ENCODE data around the gene MGST2.

The MGST2 gene

DNA sequence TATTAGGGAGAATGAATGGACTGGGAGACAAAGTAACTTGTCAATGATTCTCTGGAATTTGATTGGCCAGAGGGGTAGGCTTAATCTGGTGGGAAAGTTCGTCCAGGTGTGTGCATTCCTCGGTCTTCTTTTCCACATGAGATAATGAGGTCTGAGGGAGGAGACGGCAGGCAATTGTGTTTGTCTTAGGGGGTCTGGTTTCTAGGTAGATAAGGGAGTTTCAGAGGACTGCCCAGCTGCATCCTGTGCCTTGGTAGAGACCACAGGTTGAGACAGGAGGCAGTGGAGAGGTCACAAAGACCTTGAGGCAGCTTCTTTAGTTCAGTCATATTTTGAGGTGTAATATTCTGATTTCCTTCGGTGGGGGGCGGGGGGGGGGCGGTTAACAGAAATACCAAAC lies 4.3 kb downstream of the MGST2 start:
- H3K4me3 ChIP-seq, result no peak overlapping the region
- DNase-seq (ENCODE audit: low read depth, low spot score), result no peak
- H3K27ac ChIP-seq, result no peak overlapping the region
- no peak for TF ChIP-seq EZH2 (IDR thresholded peaks at IDR 0.05)
- no peak for TF ChIP-seq FOXP2 (optimal IDR thresholded peaks at IDR 0.05; ENCODE audit: control extremely low read depth, extremely low read length, insufficient read depth)
- no peak for TF ChIP-seq POLR2AphosphoS5 (IDR thresholded peaks at IDR 0.05; ENCODE audit: borderline replicate concordance, low read depth, low read length)
- H3K36me3 ChIP-seq (ENCODE audit: insufficient read depth, low read length), result no peaks in the 10 kb centered on the region
- H3K9me3 ChIP-seq (ENCODE audit: low read depth, low read length), result no peaks in the 10 kb centered on the region
- H3K9ac ChIP-seq (ENCODE audit: insufficient read length), result no peak overlapping the region

DNA sequence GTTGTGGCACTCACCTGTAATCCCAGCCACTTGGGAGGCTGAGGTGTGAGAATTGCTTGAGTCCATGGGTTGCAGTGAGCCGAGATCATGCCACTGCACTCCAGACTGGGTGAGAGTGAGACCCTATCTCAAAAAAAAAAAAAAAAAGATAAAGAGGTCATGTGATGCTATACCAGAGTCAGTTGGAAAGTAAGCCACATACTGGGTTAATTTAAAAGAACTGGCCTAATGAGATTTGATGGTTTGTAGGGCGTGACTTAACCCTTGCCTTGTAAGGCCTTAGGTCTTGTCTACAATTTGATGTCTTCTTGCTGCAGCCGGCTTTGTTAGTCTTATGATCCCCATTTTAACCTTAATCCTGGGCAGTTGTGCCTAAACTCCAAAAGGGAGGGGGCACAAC lies 5.2 kb downstream of the MGST2 start:
- TF ChIP-seq EZH2 (IDR thresholded peaks at IDR 0.05), result no peak
- no peak for TF ChIP-seq POLR2AphosphoS5 (IDR thresholded peaks at IDR 0.05; ENCODE audit: borderline replicate concordance, low read depth, low read length)
- no peak for TF ChIP-seq FOXP2 (optimal IDR thresholded peaks at IDR 0.05; ENCODE audit: control extremely low read depth, extremely low read length, insufficient read depth)
- H3K9ac ChIP-seq (ENCODE audit: insufficient read length), result no peak overlapping the region
- H3K36me3 ChIP-seq (ENCODE audit: insufficient read depth, low read length), result no peaks in the 10 kb centered on the region
- H3K4me3 ChIP-seq, result no peak overlapping the region
- DNase-seq (ENCODE audit: low read depth, low spot score), result no peak
- no peak overlapping the region for H3K27ac ChIP-seq
- H3K9me3 ChIP-seq (ENCODE audit: low read depth, low read length), result no peaks in the 10 kb centered on the region

DNA sequence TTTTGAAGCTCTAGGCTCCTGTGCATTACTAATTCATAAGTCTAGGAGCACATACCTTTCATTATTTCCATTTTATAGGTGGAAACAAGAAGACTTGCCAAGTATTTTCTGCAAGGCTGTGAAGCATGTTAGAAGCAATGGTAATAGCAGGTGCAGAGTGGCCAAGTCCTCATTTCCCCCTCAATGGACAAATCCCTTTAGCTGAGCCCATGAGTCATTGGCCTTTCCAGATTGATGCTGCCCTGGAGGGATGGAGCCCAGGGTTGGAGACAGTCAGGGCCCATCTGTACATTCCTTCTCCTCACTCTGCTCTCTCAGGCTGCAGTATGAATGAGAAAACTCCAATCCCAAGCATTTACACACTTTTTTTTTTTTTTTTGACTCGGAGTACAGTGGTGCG lies 6.6 kb downstream of the MGST2 start:
- TF ChIP-seq EZH2 (IDR thresholded peaks at IDR 0.05) (no peak), POLR2AphosphoS5 (IDR thresholded peaks at IDR 0.05; ENCODE audit: borderline replicate concordance, low read depth, low read length) (no peak), FOXP2 (optimal IDR thresholded peaks at IDR 0.05; ENCODE audit: control extremely low read depth, extremely low read length, insufficient read depth) (no peak)
- no peaks in the 10 kb centered on the region for H3K9me3 ChIP-seq (ENCODE audit: low read depth, low read length)
- H3K27ac ChIP-seq, result no peak overlapping the region
- H3K9ac ChIP-seq (ENCODE audit: insufficient read length), result no peak overlapping the region
- no peak for DNase-seq (ENCODE audit: low read depth, low spot score)
- H3K4me3 ChIP-seq, result no peak overlapping the region
- no peaks in the 10 kb centered on the region for H3K36me3 ChIP-seq (ENCODE audit: insufficient read depth, low read length)

DNA sequence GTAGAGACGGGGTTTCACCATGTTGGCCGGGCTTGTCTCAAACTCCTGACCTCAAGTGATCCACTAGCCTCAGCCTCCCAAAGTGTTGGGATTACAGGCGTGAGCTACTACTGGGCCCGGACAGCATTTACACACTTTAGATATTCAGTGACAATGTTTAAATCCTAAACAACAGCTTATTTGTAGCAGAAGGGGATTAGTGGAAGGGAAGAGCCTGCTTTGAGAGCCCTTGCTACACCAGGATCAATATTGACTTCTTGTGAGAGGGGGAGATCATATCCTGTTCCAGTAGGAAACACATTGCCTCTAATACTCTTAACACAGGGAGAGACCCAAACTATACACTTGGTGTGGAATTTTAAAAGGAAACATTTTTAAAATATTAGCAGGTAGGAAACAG lies 7.1 kb downstream of the MGST2 start:
- Histone ChIP-seq H3K36me3 (ENCODE audit: insufficient read depth, low read length) (no peaks in the 10 kb centered on the region), H3K9me3 (ENCODE audit: low read depth, low read length) (no peaks in the 10 kb centered on the region), H3K27ac (no peak overlapping the region), H3K4me3 (no peak overlapping the region), H3K9ac (ENCODE audit: insufficient read length) (no peak overlapping the region)
- DNase-seq (ENCODE audit: low read depth, low spot score), result no peak
- TF ChIP-seq FOXP2 (optimal IDR thresholded peaks at IDR 0.05; ENCODE audit: control extremely low read depth, extremely low read length, insufficient read depth), result no peak
- no peak for TF ChIP-seq POLR2AphosphoS5 (IDR thresholded peaks at IDR 0.05; ENCODE audit: borderline replicate concordance, low read depth, low read length)
- no peak for TF ChIP-seq EZH2 (IDR thresholded peaks at IDR 0.05)

DNA sequence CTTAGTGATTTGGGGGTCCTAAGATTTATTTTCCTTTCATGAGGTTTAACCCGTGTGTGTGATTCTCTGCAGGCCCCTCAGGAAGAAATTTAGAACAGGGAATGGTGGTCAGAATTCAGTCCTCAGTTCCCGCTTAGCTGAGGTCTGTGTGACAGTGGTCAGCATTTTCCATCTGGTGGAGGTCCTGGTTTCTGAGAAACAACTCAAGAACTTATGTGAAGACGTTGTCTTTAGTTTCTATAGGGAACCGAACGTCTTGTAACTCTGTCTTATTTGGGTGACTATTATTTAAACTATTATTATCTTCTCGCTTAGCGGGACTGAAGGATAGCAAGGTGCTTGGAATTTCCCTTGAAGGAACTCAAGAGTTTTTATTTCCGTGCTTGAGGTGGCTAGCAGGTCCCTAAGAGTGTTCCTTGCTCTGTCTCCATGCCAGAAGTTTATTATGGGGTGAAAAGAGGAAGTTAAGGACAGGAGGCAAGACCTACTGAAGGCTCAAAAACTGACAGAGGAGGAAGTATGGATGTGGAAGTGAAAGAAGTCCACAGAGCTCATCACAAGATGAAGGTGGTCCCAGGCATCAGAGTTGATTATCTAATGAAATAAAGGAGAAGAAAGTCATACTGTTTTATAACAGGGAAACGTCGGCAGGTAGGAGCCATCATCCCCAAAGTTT lies 9.4 kb downstream of the MGST2 start:
- no peaks in the 10 kb centered on the region; the same call in 1 of the 2 replicates for H3K9me3 ChIP-seq (ENCODE audit: low read depth, low read length)
- H3K36me3 ChIP-seq (ENCODE audit: insufficient read depth, low read length), result no peaks in the 10 kb centered on the region
- no peak overlapping the region for H3K9ac ChIP-seq (ENCODE audit: insufficient read length)
- TF ChIP-seq FOXP2 (optimal IDR thresholded peaks at IDR 0.05; ENCODE audit: control extremely low read depth, extremely low read length, insufficient read depth), result no peak
- TF ChIP-seq EZH2 (IDR thresholded peaks at IDR 0.05), result no peak
- TF ChIP-seq POLR2AphosphoS5 (IDR thresholded peaks at IDR 0.05; ENCODE audit: borderline replicate concordance, low read depth, low read length), result no peak
- H3K4me3 ChIP-seq, result no peak overlapping the region
- no peak for DNase-seq (ENCODE audit: low read depth, low spot score)
- no peak overlapping the region for H3K27ac ChIP-seq

DNA sequence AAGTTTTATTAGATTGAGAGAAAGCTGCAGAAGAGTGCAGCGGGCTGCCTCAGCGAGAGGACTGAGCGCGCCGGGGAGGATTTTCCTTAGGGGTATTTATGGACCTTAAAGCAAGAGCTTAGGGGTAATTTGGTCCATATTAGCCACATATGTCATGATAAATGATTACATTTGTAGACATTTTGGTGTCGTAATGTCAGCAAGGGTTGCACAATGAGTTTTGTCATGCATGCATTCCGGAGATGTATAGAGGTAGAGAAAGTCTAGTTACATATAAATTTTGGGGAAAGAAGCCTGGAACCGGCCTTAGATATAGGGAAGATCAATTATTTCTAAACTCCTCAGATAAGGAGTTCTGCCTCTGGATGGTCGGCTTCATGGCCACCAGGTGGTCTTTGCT lies 10.0 kb downstream of the MGST2 start:
- no peak for TF ChIP-seq EZH2 (IDR thresholded peaks at IDR 0.05)
- TF ChIP-seq FOXP2 (optimal IDR thresholded peaks at IDR 0.05; ENCODE audit: control extremely low read depth, extremely low read length, insufficient read depth), result no peak
- no peak for TF ChIP-seq POLR2AphosphoS5 (IDR thresholded peaks at IDR 0.05; ENCODE audit: borderline replicate concordance, low read depth, low read length)
- DNase-seq (ENCODE audit: low read depth, low spot score), result no peak
- Histone ChIP-seq H3K9ac (ENCODE audit: insufficient read length) (no peak overlapping the region), H3K4me3 (no peak overlapping the region), H3K9me3 (ENCODE audit: low read depth, low read length) (no peaks in the 10 kb centered on the region; the same call in 1 of the 2 replicates), H3K36me3 (ENCODE audit: insufficient read depth, low read length) (no peaks in the 10 kb centered on the region), H3K27ac (no peak overlapping the region)

DNA sequence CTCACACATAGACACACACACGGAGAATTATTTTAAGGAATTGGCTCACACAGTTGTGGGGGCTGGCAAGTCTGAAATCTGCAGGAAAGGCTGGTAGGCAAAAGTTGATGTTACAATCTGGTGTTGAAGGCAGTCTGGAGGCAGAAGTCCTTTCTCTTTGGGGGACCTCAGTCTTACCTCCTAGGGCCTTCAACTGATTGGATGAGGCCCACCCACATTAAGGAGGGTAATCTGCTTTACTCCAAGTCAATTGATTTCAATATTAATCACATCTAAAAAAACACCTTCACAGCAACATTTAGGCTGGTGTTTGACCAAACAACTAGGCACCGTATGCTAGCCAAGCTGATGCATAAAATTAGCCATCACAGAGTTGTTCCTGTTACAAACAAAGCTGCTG lies 10.7 kb downstream of the MGST2 start:
- Histone ChIP-seq H3K9me3 (ENCODE audit: low read depth, low read length) (no peaks in the 10 kb centered on the region; the same call in 1 of the 2 replicates), H3K4me3 (no peak overlapping the region), H3K36me3 (ENCODE audit: insufficient read depth, low read length) (no peaks in the 10 kb centered on the region), H3K27ac (no peak overlapping the region), H3K9ac (ENCODE audit: insufficient read length) (no peak overlapping the region)
- DNase-seq (ENCODE audit: low read depth, low spot score), result no peak
- TF ChIP-seq FOXP2 (optimal IDR thresholded peaks at IDR 0.05; ENCODE audit: control extremely low read depth, extremely low read length, insufficient read depth) (no peak), EZH2 (IDR thresholded peaks at IDR 0.05) (no peak), POLR2AphosphoS5 (IDR thresholded peaks at IDR 0.05; ENCODE audit: borderline replicate concordance, low read depth, low read length) (no peak)

DNA sequence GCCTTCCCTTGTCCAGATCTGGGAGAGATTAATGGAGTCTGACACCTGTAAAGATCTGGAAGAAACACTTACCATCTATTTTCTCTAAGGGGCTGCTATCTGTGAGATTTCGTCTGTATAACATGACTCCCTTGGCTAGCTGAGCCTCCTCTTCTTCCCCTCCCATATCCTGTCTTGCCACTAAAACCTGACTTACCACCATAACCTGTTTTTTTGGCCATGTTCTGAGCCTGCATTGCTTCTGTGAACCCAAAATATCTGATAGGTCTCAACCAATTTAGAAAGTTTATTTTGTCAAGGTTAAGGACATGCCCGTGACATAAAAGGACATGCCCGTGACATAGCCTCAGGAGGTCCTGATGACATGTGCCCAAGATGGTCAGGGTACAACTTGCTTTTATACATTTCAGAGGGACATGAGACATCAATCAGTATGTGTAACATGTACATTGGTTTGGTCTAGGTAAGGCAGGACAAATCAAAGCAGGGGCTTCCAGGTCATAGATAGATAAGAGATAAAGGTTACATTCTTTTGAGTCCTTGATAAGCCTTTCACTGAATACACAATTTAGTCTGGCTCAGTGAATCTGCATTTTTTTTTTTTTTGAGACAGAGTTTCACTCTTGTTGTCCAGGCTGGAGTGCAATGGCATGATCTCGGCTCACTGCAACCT lies 11.4 kb downstream of the MGST2 start:
- no peak for DNase-seq (ENCODE audit: low read depth, low spot score)
- H3K36me3 ChIP-seq (ENCODE audit: insufficient read depth, low read length), result no peaks in the 10 kb centered on the region
- H3K9ac ChIP-seq (ENCODE audit: insufficient read length), result no peak overlapping the region
- no peak overlapping the region for H3K27ac ChIP-seq
- no peak overlapping the region for H3K4me3 ChIP-seq
- TF ChIP-seq POLR2AphosphoS5 (IDR thresholded peaks at IDR 0.05; ENCODE audit: borderline replicate concordance, low read depth, low read length) (no peak), EZH2 (IDR thresholded peaks at IDR 0.05) (no peak), FOXP2 (optimal IDR thresholded peaks at IDR 0.05; ENCODE audit: control extremely low read depth, extremely low read length, insufficient read depth) (no peak)
- no peaks in the 10 kb centered on the region; the same call in 1 of the 2 replicates for H3K9me3 ChIP-seq (ENCODE audit: low read depth, low read length)
